HEK293T (cell line): Measurements from ENCODE around the gene SMIM1.

Experiments
- ARNT ChIP-seq: fragments of 450-650 bp; IDR thresholded peaks from 2 replicates; pipeline ENCODE4 v1.6.1; 2017; ENCODE audit warnings: mild to moderate bottlenecking
- FOXA1 ChIP-seq: fragments of 450-650 bp; IDR thresholded peaks from 2 replicates; pipeline ENCODE4 v1.6.1; 2016; ENCODE audit warnings: mild to moderate bottlenecking
- FOXK2 ChIP-seq: fragments of 450-650 bp; IDR thresholded peaks from 2 replicates; pipeline ENCODE4 v1.6.1; 2016; ENCODE audit warnings: mild to moderate bottlenecking
- SP1 ChIP-seq: fragments of 450-650 bp; IDR thresholded peaks from 2 replicates; pipeline ENCODE4 v1.6.1; 2017

- no peak for TF ChIP-seq ARNT
- TF ChIP-seq FOXK2, result no peak
- no peak for TF ChIP-seq FOXA1
- no peak for TF ChIP-seq SP1
These were observed 26.1 kb upstream of the SMIM1 start for GRCh38 chr1:3746389-3746829.
